Stimulated activated CD4-positive, alpha-beta T cell treated with anti-CD3 and anti-CD28 coated beads, Interleukin-4, amount 100 ng/mL, for 48 hours (primary cell): Measurements from ENCODE around the gene KCNRG.
"Not testable (repeated sequence)": the region's sequence is repeated elsewhere in the genome, so short reads cannot be mapped to it uniquely, and the experiment has no call there.

Source experiments
- DNase-seq, 2 donors: peaks; one replicate each; pipeline ENCODE4 v3.0.0-alpha.2; 2020; ENCODE audit warnings: low read depth in 2 of 2

KCNRG gene

DNA sequence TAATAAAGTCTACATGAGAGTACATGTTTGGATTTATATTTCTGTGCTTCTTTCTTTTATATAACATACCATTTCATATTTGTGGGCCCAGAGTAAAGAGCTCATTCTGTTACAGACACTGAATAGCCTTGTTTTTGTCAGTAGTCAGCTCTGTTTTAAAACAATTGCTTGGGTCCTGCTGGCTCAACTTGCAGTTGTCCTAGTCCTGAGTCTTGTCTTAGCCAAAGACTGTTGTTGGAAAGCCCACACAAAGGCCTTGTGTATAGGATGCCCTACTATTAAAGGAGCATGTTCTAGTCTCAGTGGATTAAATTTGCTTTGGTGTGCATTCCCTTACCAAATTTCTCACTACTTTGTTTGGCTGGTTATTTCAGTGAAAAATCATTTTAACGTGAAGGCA lies 3.8 kb upstream of the KCNRG start:
- DNase-seq, result no peak

GRCh38 chr13:50012396-50013169 lies 2.7 kb upstream of the KCNRG start:
- no peak for DNase-seq

DNA sequence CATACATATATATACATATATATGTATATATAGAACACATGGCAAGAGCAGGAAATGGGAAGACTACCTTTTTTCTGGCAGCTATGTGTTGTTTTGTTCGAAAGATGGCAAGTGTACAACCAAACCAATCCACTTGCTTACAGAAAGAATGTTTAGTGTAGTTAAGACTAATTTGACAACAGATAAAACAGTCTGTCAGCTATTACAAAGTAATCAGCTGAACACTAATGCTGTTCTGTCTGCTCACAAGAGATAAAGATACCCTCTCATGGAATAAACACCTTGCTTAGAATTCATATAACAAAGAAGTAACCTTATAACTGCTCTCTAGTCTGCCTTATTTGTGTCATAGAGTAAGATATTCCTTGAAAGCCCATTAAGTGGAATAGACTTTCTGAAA lies 858 bp upstream of the KCNRG start:
- DNase-seq, result no peak

DNA sequence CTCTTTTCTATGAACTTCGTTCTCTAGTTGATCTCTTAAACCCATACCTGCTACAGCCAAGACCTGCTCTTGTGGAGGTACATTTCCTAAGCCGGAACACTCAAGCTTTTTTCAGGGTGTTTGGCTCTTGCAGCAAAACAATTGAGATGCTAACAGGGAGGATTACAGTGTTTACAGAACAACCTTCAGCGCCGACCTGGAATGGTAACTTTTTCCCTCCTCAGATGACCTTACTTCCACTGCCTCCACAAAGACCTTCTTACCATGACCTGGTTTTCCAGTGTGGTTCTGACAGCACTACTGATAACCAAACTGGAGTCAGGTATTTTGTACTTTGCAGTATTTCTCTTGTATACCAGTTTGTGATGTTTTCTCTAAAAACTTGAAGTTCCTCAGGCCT lies 506 bp downstream of the KCNRG start:
- no peak for DNase-seq

GRCh38 chr13:50016444-50016843 lies 1.2 kb downstream of the KCNRG start:
- DNase-seq, result no peak

DNA sequence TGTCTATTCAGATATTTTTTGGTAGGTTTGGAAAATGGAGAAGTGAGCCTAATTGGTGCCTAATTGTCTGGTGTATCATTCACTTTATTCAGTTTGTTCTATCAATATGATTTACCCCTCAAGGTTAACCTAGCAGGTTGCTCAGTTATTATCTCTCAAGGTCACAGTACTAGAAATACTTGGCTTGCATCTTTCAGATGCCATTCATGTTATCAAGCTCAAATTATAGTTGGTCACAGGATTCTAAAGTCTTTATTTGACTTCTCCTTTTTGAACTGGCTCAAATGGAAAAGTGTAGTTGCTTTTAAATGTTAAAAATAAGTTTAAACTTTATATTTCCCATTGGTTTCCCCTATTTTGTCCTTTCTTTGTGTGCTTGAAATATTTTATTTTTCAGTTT lies 2.6 kb downstream of the KCNRG start:
- DNase-seq, result no peak

- DNase-seq, result no peak
These were observed 10.2 kb downstream of the KCNRG start for GRCh38 chr13:50025436-50025835.

DNA sequence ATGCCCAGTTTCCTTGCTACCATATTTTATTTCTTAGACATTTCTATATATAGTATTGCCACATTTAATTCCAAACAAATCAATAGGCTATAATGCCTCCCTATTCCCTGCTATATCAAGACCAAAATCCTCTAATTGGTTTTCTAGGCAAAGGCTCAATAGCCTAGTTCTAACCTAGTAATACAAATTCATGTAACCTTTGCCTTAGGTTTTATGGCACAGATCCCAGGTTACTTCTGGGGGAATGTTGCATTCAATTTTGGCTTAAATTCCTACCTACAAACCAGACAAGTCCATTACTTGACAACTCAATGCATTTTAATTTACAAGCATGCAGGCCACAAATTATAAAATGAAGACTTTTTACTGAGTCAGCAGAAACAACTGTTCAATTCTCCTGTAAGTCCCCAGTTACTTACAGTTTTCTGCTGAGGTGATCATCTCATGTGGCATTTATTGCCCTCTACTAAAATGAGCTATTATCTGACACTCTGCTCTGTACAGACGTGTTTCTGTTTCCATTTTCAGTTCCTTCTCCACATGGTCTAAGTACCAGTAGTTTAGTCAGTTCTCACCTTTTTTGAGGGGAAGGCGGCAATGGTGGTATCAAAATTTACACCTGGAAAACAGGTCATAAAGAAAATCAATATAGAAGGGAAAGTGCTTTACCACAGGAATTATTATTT lies 11.7 kb downstream of the KCNRG start:
- no peak for DNase-seq

DNA sequence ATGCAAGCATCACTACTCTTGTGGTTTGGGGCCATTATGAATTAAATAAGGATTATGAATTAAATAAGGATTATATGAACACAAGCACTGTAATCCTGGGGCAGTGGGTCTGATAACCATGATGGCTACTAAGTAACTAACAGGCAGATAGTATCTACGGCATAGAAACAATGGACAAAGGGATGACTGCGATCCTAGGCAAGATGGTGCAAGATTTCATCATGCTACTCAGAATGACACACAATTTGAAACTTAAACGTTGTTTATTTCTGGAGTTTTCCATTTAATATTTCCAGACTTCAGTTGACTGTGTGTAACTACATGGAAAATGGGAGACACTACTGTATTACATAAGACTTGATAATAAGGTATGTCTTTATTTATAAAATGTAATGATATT lies 15.1 kb downstream of the KCNRG start:
- no peak for DNase-seq

- no peak for DNase-seq
These were observed 18.5 kb downstream of the KCNRG start for GRCh38 chr13:50033725-50034124.

GRCh38 chr13:50037788-50038187 lies 22.5 kb downstream of the KCNRG start:
- DNase-seq, result no peak

- no peak for DNase-seq
These were observed 23.0 kb downstream of the KCNRG start for GRCh38 chr13:50038266-50038665.

GRCh38 chr13:50052478-50052877 lies 37.2 kb downstream of the KCNRG start:
- no peak for DNase-seq

DNA sequence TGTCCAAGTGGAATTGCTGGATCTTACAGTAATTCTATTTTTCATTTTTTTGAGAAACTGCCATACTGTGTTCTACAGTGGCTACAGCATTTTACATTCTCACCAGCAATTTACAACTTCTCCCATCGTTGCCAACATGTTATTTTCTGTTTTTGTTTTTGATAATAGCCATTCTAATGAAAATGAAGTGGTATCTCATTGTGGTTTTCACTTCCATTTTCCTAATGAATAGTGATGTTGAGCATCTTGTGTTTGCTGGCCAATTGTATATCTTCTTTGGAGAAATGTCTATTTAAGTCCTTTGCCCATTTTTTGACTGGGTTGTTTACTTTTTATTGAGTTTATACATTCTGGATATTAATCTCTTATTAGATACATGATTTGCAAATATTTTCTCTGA lies 38.6 kb downstream of the KCNRG start:
- DNase-seq, result no peak

GRCh38 chr13:50055454-50055853 lies 40.2 kb downstream of the KCNRG start:
- DNase-seq, result no peak

GRCh38 chr13:50060718-50061117 lies 45.5 kb downstream of the KCNRG start:
- no peak for DNase-seq

- not testable (repeated sequence) for DNase-seq
These were observed 47.1 kb downstream of the KCNRG start for GRCh38 chr13:50062336-50062735.

DNA sequence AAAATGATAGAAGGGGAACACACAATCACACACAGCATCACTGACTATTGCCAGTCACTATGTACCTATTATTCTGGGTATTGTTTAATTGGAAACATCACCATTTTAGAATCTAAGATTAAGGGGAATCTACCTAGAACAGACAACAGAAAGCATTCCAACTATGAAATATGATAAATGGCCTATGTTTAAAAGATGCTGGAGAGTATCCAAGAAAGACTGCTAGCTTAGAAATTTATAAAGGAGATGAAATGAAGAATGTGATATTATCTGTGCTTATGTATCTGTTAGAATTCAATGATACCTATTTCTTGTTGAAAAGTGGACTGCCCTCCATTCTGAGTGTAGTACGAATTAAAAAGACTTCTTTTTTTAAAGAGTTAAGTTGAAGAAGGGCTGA lies 50.5 kb downstream of the KCNRG start:
- no peak for DNase-seq

DNA sequence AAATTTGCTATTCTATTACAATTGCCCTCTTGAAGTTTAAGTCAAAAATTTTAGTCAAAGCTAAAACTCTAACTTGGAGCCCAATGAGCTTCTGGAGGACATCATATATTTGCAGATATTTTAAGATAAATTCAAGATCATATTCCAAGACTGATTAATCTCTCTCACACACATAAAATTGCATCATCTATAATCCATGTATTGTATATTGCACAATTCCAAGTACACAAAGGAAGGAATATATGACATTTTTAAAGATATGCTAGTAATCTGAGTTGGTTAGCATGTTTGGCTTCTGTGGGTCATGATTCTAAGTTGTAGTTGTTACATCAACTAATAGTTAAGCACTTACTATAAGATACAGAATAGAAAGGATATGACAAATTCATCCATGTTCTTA lies 53.3 kb downstream of the KCNRG start:
- DNase-seq, result no peak

DNA sequence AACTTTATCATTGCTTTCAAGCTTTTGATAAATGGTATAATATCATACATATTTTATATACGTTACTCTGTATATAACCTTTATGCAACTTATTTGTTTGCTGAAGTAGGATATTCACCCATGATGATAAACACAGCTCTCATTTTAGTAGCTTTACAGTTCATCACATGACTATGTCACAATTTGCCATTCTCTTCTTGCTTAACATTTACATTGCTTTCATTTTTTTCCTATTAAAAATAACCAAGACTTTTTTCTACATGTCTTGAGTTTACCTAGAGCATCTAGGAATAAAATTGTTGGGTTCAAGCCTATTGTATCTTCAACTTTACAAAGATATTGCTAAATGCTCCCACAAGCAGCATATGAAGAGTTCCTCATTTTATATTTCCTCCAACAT lies 54.0 kb downstream of the KCNRG start:
- DNase-seq, result no peak

DNA sequence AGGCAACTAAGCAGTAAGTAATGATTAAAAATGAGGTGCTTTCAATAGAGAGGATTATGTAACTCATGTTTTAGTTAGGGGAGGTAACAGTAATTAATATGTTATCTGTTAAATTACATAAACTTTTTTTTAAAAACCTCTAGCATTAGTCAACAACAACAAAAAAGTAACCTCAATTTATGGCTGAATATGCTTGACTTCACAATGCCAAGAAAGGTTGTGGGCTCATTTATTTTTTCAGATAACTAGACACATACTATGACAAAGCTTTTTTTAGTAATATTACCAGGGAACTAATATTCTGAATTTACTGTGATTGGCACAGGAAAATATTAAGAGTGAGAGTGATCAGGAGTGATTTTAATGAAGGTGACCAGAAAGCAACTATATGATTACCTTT lies 54.9 kb downstream of the KCNRG start:
- DNase-seq, result no peak
